Spleen (tissue), 11 donors: ENCODE data around the gene ABO. TPM values are rescaled to one million over a fixed set of nuclear protein-coding genes. Genes with fewer than 3 reads are reported as not detected.
"Not testable (repeated sequence)": the region's sequence is repeated elsewhere in the genome, so short reads cannot be mapped to it uniquely, and the experiment has no call there.

ENCODE experiments used
- DNase-seq: peaks from one replicate; pipeline ENCODE4 v3.0.0-alpha.2; 2020
- H3K27ac ChIP-seq, 8 donors: fragments of 200-600 bp; sonication (generic) in 7 of 8; 1 replicate in 4 of 8; 2 replicates in 4 of 8; pipeline versions ENCODE4 v1.5.0 to v1.8.0; 2016 to 2021; ENCODE audit warnings: inconsistent platforms in 4 of 8, mild to moderate bottlenecking in 4 of 8, moderate library complexity in 1 of 8
- H3K27me3 ChIP-seq, 7 donors: fragments of 200-600 bp; sonication (generic) in 6 of 7; replicated peaks in 1 of 7; 1 replicate in 4 of 7; 2 replicates in 3 of 7; pipeline versions ENCODE4 v1.5.0 to v1.8.0; 2016 to 2021; ENCODE audit warnings: inconsistent platforms in 3 of 7, mild to moderate bottlenecking in 1 of 7
- H3K36me3 ChIP-seq, 6 donors: fragments of 200-600 bp; sonication (generic) in 5 of 6; 1 replicate in 4 of 6; 2 replicates in 2 of 6; pipeline versions ENCODE4 v1.5.0 to v1.8.0; 2016 to 2021; ENCODE audit warnings: inconsistent platforms in 2 of 6
- H3K4me1 ChIP-seq, 6 donors: fragments of 200-600 bp; sonication (generic) in 5 of 6; 1 replicate in 3 of 6; 2 replicates in 3 of 6; pipeline versions ENCODE4 v1.5.0 to v1.8.0; 2016 to 2021; ENCODE audit warnings: inconsistent platforms in 3 of 6
- H3K4me3 ChIP-seq, 8 donors: fragments of 200-600 bp; sonication (generic) in 7 of 8; 1 replicate in 4 of 8; 2 replicates in 4 of 8; pipeline versions ENCODE4 v1.5.0 to v1.8.0; 2016 to 2021; ENCODE audit warnings: inconsistent platforms in 4 of 8, mild to moderate bottlenecking in 4 of 8, moderate library complexity in 2 of 8
- H3K9me3 ChIP-seq, 8 donors: fragments of 200-600 bp; sonication (generic) in 7 of 8; 1 replicate in 4 of 8; 2 replicates in 4 of 8; pipeline versions ENCODE4 v1.5.0 to v1.8.0; 2016 to 2021; ENCODE audit warnings: inconsistent platforms in 4 of 8
- CTCF ChIP-seq, 11 experiments: fragments of 200-600 bp in 7 of 11; fragments of 450-650 bp in 4 of 11; sonication (generic) in 4 of 11; IDR thresholded peaks in 8 of 11; conservative IDR thresholded peaks in 3 of 11; 1 replicate in 7 of 11; 2 replicates in 4 of 11; pipeline versions ENCODE4 v1.4.0 to v1.8.0; 2016 to 2021; ENCODE audit warnings: antibody characterized with exemption in 11 of 11, inconsistent platforms in 4 of 11, mild to moderate bottlenecking in 1 of 11
- POLR2A ChIP-seq, 3 donors: fragments of 450-650 bp; IDR thresholded peaks; one replicate each; pipeline ENCODE4 v1.5.1; 2017; ENCODE audit warnings: antibody characterized with exemption in 3 of 3, mild to moderate bottlenecking in 1 of 3
- POLR2AphosphoS5 ChIP-seq, 3 donors: sonication (generic); formaldehyde crosslinking; IDR thresholded peaks; one replicate each; pipeline ENCODE4 v1.5.1; 2017; ENCODE audit warnings: antibody characterized with exemption in 3 of 3
- WGBS, 5 donors: extraction: QIAGEN DNeasy Blood & Tissue Kit in 3 of 5; methylation state at CpG; one replicate each; pipeline versions ENCODE4 v1.1.5 to v1.1.7; 2013 to 2018; 5-methylcytosine and 5-hydroxymethylcytosine counted together
- intact Hi-C: fragments of 100-400 bp; cut with DNase I; formaldehyde crosslinking; loops from one replicate; pipeline ENCODE4 v1.15.0; 2023; ENCODE audit warnings: low total_unique reads
- polyA plus RNA-seq, 3 donors: library from polyadenylated mRNA; stranded (reverse); fragments of 200-250 nt; gene quantifications; one replicate each; pipeline ENCODE4 v1.2.1, GENCODE V29; 2013
- small RNA-seq, 4 donors: library from RNA; depleted of rRNA; stranded (forward); fragments of <200 nt; gene quantifications; one replicate each; pipeline ENCODE3, GENCODE V24; 2016
- total RNA-seq, 7 donors: library from RNA; depleted of rRNA in 3 of 7; stranded (reverse); fragments of >200 nt in 3 of 7; fragmentation: NEBNext Ultra II Directional in 4 of 7; extraction: Animal tissue kit (Norgen Biotek cat#: 25700) in 4 of 7; gene quantifications; one replicate each; pipeline versions ENCODE4 v1.1.0 to v1.2.1, GENCODE V29; 2016 to 2021
- donor health status: healthy with polysubstance abuse.
- donor health status: DM: no; HTN: no; CAD: no; lungs with moderate emphysema.
- donor health status: DM: no; HTN: no; CAD: no.
- donor health status: Bipolar disorder and iron deficiency.
- donor health status: healthy.
- donor health status: DM: no; HTN: no; CAD: no.
- donor health status: DM: yes; HTN: yes; CAD: no.

Gene ABO
- total and polyA plus RNA-seq, 10 donors = 0.26 to 5.8 (median 2.3) TPM

GRCh38 chr9:133207540-133208170, 67.3 kb downstream of the ABO start:
- 73 to 80% (median 80%) methylated on average over 15 to 16 of the region's 16 CpGs for WGBS, 5 donors

GRCh38 chr9:133207021-133207531, 67.9 kb downstream of the ABO start:
- TF ChIP-seq POLR2AphosphoS5 (IDR thresholded peaks at IDR 0.05) = no peak
- no peak for TF ChIP-seq CTCF (IDR thresholded peaks at IDR 0.05 in 8 of 11, conservative IDR thresholded peaks at IDR 0.05 in 3 of 11)
- no peak for TF ChIP-seq POLR2A (IDR thresholded peaks at IDR 0.05)
- Histone ChIP-seq H3K4me1 (no peaks in the 10 kb centered on the region), H3K27me3 (peaks cover 0 to 74% (median 0%) of the 10 kb centered on the region in 7 donors), H3K36me3 (no peaks in the 10 kb centered on the region), H3K9me3 (peaks cover 0 to 6% (median 0%) of the 10 kb centered on the region in 8 donors), H3K27ac (no peak overlapping the region), H3K4me3 (no peak overlapping the region)
- intact Hi-C loops = no loop called here
- 77 to 89% (median 81%) methylated on average over 7 to 14 of the region's 14 CpGs for WGBS, 5 donors
- DNase-seq = peak; percentile 56

More at GRCh38 chr9:133207540-133208170, 67.3 kb downstream of the ABO start:
- TF ChIP-seq POLR2A (IDR thresholded peaks at IDR 0.05) (no peak), CTCF (IDR thresholded peaks at IDR 0.05 in 8 of 11, conservative IDR thresholded peaks at IDR 0.05 in 3 of 11) (no peak), POLR2AphosphoS5 (IDR thresholded peaks at IDR 0.05) (no peak)
- H3K9me3 ChIP-seq = peaks cover 0 to 6% (median 0%) of the 10 kb centered on the region in 8 donors
- H3K4me3 ChIP-seq = no peak overlapping the region
- intact Hi-C loops = no loop called here
- H3K27me3 ChIP-seq = peaks cover 0 to 73% (median 0%) of the 10 kb centered on the region in 7 donors
- H3K36me3 ChIP-seq = no peaks in the 10 kb centered on the region
- DNase-seq = no peak
- H3K4me1 ChIP-seq = no peaks in the 10 kb centered on the region
- no peak overlapping the region for H3K27ac ChIP-seq

GRCh38 chr9:133205996-133206931, 68.7 kb downstream of the ABO start:
- peak; percentile 51 for DNase-seq
- WGBS, 5 donors = 78 to 88% (median 82%) methylated on average over 23 to 35 of the region's 35 CpGs
- intact Hi-C loops = no loop called here
- no peaks in the 10 kb centered on the region for H3K4me1 ChIP-seq
- no peak overlapping the region for H3K27ac ChIP-seq
- TF ChIP-seq POLR2AphosphoS5 (IDR thresholded peaks at IDR 0.05) (no peak), CTCF (IDR thresholded peaks at IDR 0.05 in 8 of 11, conservative IDR thresholded peaks at IDR 0.05 in 3 of 11) (no peak), POLR2A (IDR thresholded peaks at IDR 0.05) (no peak)
- H3K36me3 ChIP-seq = no peaks in the 10 kb centered on the region
- peaks cover 0 to 2% (median 0%) of the 10 kb centered on the region in 8 donors for H3K9me3 ChIP-seq
- H3K4me3 ChIP-seq = no peak overlapping the region
- peaks cover 0 to 79% (median 0%) of the 10 kb centered on the region in 7 donors for H3K27me3 ChIP-seq

DNA sequence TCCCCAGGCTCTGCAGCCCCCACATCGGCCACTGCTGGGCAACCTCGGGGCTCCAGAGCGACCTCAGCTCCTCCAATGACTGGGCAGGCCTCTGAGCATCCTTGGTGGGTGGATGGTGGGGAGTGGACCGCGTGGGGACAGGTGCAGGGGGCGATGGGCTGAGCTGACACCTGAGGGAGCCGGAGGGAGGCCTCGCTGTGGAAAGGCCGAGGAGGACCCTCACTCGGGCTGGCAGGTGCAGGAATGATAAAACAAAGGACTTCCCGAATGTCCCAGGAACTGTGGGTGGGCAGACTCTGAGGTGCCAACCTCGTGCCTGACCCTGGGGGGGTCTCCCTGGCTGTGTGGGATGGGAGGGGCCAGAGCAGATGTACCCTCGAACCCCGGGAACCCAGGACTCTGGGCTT, 69.5 kb downstream of the ABO start:
- H3K4me3 ChIP-seq, H3K4me1 ChIP-seq, H3K9me3 ChIP-seq, H3K36me3 ChIP-seq, intact Hi-C loops, H3K27ac ChIP-seq: not testable (repeated sequence)
- peaks cover 0 to 79% (median 0%) of the 10 kb centered on the region in 7 donors for H3K27me3 ChIP-seq
- WGBS, 5 donors = 62 to 83% (median 75%) methylated on average over 14 of the region's 14 CpGs
- peak; percentile 29 for DNase-seq

Small RNA genes lying within 50 kb of the gene (small RNA-seq; reads per million reads assigned to genes)
- 0 reads per million in 4 donors for gene RF00019

Other genes with a start within 250 kb of the ABO start
- 10 to 100 TPM; 40.5 to 64.4 (median 47.6) TPM for gene GTF3C5, start 244.2 kb downstream of the ABO start, total RNA-seq
- 10 to 100 TPM; 34.9 to 52.5 (median 44.4) TPM for gene GTF3C5, start 244.2 kb downstream of the ABO start, polyA plus RNA-seq
- gene CEL, start 213.2 kb downstream of the ABO start, total RNA-seq = 1 to 10 TPM in 3 of 7 donors, under 1 TPM in 2, not detected in 2; 0.58 to 5.3 (median 1.9) TPM
- under 1 TPM; 0.46 to 0.67 (median 0.55) TPM for gene CEL, start 213.2 kb downstream of the ABO start, polyA plus RNA-seq
- 10 to 100 TPM; 50.6 to 74.3 (median 60.3) TPM for gene RALGDS, start 154.0 kb downstream of the ABO start, total RNA-seq
- gene RALGDS, start 154.0 kb downstream of the ABO start, polyA plus RNA-seq = 10 to 100 TPM; 21.3 to 40.1 (median 27.2) TPM
- gene GBGT1, start 111.3 kb downstream of the ABO start, total RNA-seq = 10 to 100 TPM; 16.8 to 52.8 (median 31.2) TPM
- gene GBGT1, start 111.3 kb downstream of the ABO start, polyA plus RNA-seq = 10 to 100 TPM in 2 of 3 donors, 1 to 10 TPM in 1; 9.2 to 14.1 (median 10.7) TPM
- under 1 TPM in 1 of 7 donors, not detected in 6; 0.95 TPM for gene OBP2B, start 66.0 kb downstream of the ABO start, total RNA-seq
- gene OBP2B, start 66.0 kb downstream of the ABO start, polyA plus RNA-seq = under 1 TPM in 2 of 3 donors, not detected in 1; 0.16 to 0.38 TPM
- 10 to 100 TPM; 13.2 to 20.0 (median 17.0) TPM for gene SURF6, start 61.0 kb upstream of the ABO start, total RNA-seq
- 10 to 100 TPM; 13.2 to 28.6 (median 17.4) TPM for gene SURF6, start 61.0 kb upstream of the ABO start, polyA plus RNA-seq
- 10 to 100 TPM; 26.4 to 33.7 (median 30.0) TPM for gene MED22, start 72.9 kb upstream of the ABO start, total RNA-seq
- 10 to 100 TPM; 13.3 to 23.1 (median 18.8) TPM for gene MED22, start 72.9 kb upstream of the ABO start, polyA plus RNA-seq
- 1,000 to 10,000 TPM; 1,381 to 1,842 (median 1,641) TPM for gene RPL7A, start 73.0 kb upstream of the ABO start, total RNA-seq
- gene RPL7A, start 73.0 kb upstream of the ABO start, polyA plus RNA-seq = 1,000 to 10,000 TPM; 3,611 to 6,342 (median 5,850) TPM
- gene SURF1, start 81.3 kb upstream of the ABO start, total RNA-seq = 10 to 100 TPM; 31.4 to 37.7 (median 35.6) TPM
- 10 to 100 TPM; 72.0 to 75.6 (median 72.5) TPM for gene SURF1, start 81.3 kb upstream of the ABO start, polyA plus RNA-seq
- 10 to 100 TPM in 5 of 7 donors, 1 to 10 TPM in 2; 6.5 to 19.9 (median 12.4) TPM for gene SURF2, start 81.3 kb upstream of the ABO start, total RNA-seq
- gene SURF2, start 81.3 kb upstream of the ABO start, polyA plus RNA-seq = 10 to 100 TPM; 31.4 to 32.6 (median 31.5) TPM
- 100 to 1,000 TPM in 3 of 7 donors, 10 to 100 TPM in 4; 82.6 to 115 (median 92.1) TPM for gene SURF4, start 100.9 kb upstream of the ABO start, total RNA-seq
- 10 to 100 TPM; 21.9 to 50.7 (median 29.7) TPM for gene SURF4, start 100.9 kb upstream of the ABO start, polyA plus RNA-seq
- gene STKLD1, start 101.2 kb upstream of the ABO start, total RNA-seq = under 1 TPM in 5 of 7 donors, not detected in 2; 0.29 to 0.98 (median 0.44) TPM
- 1 to 10 TPM in 2 of 3 donors, under 1 TPM in 1; 0.96 to 1.5 (median 1.0) TPM for gene STKLD1, start 101.2 kb upstream of the ABO start, polyA plus RNA-seq
- 10 to 100 TPM; 21.5 to 25.8 (median 22.8) TPM for gene REXO4, start 142.8 kb upstream of the ABO start, total RNA-seq
- gene REXO4, start 142.8 kb upstream of the ABO start, polyA plus RNA-seq = 10 to 100 TPM; 20.0 to 23.2 (median 20.1) TPM
- gene ADAMTS13, start 147.2 kb upstream of the ABO start, total RNA-seq = 1 to 10 TPM; 1.1 to 3.9 (median 1.6) TPM
- gene ADAMTS13, start 147.2 kb upstream of the ABO start, polyA plus RNA-seq = 1 to 10 TPM; 3.4 to 4.8 (median 3.9) TPM
- 10 to 100 TPM in 5 of 7 donors, 1 to 10 TPM in 2; 10.0 to 14.2 (median 12.6) TPM for gene CACFD1, start 184.8 kb upstream of the ABO start, total RNA-seq
- 10 to 100 TPM in 1 of 3 donors, 1 to 10 TPM in 2; 4.7 to 12.7 (median 6.6) TPM for gene CACFD1, start 184.8 kb upstream of the ABO start, polyA plus RNA-seq
- 10 to 100 TPM; 15.4 to 28.7 (median 20.9) TPM for gene SLC2A6, start 203.9 kb upstream of the ABO start, total RNA-seq
- 10 to 100 TPM; 15.4 to 35.0 (median 32.8) TPM for gene SLC2A6, start 203.9 kb upstream of the ABO start, polyA plus RNA-seq
- not detected for gene MYMK, start 249.8 kb upstream of the ABO start, total RNA-seq
- gene MYMK, start 249.8 kb upstream of the ABO start, polyA plus RNA-seq = not detected